HTERT RPE-1 (cell line): ENCODE measurements around the gene VAV2.
"Not testable (repeated sequence)": the region's sequence is repeated elsewhere in the genome, so short reads cannot be mapped to it uniquely, and the experiment has no call there.

ENCODE experiments used
- in situ Hi-C: fragments of 300-500 bp; cut with MboI; formaldehyde crosslinking; loops from 4 replicates; pipeline ENCODE4 v1.14.3; 2020; ENCODE audit warnings: low sequenced_read_pairs

The VAV2 gene

GRCh38 chr9:133759946-133760345 lies 232.2 kb downstream of the VAV2 start:
- in situ Hi-C loops = no loop called here

GRCh38 chr9:133759146-133759900 lies 232.8 kb downstream of the VAV2 start:
- in situ Hi-C loops = no loop called here

DNA sequence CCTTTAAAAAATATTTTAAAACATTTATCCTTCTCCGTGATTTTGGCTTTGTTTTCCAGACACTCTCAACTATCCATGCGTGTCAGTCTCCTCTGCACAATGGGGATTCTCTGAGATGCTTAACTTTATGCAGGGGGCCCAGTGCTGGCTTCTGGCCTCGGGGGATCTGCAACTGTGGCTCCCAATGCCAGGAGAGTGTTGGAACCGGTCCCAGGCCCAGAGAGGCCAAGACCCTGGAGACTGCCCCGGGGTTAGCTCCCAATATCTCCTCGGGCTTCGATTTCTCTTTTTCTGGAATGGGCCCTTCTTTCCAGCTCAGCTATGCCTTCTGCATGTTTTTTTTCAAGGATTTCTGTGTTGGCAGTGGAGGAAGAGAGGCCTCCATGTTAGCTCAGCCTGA lies 233.9 kb downstream of the VAV2 start:
- in situ Hi-C loops = no loop called here

DNA sequence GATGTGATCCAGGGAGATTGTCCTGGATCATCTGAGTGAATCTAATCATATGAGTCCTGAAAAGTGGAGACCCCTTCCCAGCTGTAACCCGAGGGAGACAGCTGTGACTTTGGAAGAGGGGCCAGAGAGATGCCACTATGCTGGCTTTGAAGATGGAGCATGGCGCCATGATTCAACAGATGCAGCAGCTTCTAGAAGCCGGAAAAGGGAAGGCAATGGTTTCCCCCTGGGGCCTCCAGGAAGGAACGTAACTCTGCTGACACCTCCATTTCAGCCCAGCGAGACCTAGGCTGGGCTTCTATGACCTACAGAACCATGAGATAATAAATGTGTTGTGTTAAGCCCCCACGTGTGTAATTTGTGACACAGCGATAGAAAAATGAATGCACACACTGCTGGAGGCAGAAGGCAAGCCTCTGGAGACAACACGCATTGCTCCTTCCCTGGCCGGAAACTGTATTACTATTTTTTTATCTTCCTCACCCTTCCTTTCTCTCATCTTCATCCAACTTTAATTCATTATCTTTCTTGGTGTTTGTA lies 237.4 kb downstream of the VAV2 start:
- in situ Hi-C loops = no loop called here

GRCh38 chr9:133754187-133754586 lies 237.9 kb downstream of the VAV2 start:
- in situ Hi-C loops = no loop called here

DNA sequence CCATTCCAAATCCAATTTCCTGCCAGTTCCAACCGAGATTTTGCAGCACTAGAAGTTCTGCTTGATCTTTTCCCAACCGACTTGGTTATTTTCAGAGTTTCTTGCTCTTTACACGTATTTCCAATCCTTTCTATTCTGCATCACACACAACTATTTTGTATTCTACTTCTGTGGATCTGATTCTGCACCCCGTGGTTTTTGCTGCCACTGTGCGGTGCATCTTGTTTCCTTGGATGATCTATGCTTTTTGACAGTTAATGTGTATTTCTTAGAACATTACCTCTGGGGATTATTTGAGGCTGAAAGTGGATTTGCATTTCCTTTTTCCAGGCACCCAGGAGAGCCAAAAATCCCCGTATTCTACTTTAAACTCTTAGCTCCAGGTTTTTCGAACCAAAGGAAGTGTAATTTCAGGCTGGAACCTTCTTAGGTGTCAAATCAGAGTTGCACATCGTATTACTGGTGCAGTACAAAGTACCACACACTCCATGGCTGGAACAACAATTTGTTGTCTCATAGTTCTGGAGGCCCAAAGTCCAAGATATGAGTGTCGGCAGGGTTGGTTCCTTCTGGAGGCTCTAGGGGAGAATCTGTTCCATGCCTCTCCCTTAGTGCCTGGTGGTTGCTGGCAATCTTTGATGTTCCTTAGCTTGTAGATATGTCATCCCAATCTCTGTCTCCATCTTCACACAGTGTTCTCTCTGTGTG lies 239.2 kb downstream of the VAV2 start:
- in situ Hi-C loops = no loop called here

- in situ Hi-C loops = no loop called here
These were observed 241.0 kb downstream of the VAV2 start for GRCh38 chr9:133750982-133751649.

DNA sequence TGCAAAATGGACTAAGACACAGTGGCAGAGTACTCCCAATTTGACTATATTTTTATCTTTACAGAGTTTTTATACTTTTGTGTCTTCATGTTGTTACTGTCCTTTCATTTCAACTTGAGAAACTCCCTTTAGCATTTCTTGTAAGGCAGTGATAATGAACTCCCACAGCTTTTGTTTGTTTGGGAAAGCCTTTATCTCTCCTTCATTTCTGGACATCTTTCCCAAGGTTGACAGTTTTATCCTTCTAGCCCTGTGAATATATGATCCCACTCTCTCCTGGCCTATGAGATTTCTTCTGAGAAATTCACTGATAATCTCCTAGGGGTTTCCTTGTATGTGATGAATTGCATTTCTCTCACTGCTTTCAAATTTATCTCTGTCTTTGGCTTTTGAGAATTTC lies 244.8 kb downstream of the VAV2 start:
- in situ Hi-C loops = no loop called here

- in situ Hi-C loops = not testable (repeated sequence)
These were observed 247.6 kb downstream of the VAV2 start for GRCh38 chr9:133744528-133744927.

DNA sequence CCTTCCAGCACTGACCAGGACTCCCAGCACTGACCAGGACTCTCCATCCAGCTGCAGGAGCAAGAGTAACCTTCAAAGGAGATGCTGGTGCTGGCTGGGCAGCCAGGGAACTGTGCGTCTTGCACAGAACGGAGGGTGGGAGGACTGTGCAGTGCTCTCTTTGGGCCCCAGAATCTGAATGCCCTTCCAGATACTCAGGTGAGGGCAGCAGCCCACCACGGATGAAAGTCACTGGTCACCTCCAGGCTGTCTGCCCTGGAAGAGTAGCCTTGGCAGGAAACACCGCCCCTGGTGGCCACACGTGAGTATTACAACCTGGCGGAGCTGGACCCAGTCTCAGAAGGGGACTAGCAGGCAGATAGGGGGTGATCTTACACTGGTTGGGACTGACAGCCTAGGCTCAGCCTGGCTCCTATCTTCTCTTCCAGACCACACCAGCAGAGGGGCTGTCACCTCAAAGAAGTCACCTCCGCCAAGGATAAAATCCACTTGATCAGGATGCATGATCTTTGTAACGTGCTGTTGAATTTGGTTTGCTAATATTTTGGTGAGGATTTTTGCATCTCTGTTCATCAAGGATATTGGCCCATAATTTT lies 249.2 kb downstream of the VAV2 start:
- in situ Hi-C loops = no loop called here

DNA sequence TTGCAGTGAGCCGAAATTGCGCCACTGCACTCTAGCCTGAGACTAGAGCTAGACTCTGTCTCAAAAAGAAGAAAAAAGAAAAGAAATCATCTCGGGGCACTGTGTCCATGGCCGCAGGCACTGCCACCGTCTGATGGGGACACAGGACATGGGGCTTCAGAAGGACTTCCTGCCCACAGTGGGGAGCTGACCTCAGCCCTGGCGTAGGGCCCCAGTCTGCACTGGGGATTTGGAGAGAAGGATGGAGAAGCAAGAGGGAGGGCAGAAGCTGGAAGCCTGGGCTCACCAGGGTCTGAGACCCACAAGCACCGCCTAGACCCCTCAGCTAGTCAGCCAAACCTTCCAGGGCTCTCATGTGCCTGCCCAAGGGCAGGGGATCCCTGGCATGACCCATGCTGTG lies 249.9 kb downstream of the VAV2 start:
- in situ Hi-C loops = no loop called here

DNA sequence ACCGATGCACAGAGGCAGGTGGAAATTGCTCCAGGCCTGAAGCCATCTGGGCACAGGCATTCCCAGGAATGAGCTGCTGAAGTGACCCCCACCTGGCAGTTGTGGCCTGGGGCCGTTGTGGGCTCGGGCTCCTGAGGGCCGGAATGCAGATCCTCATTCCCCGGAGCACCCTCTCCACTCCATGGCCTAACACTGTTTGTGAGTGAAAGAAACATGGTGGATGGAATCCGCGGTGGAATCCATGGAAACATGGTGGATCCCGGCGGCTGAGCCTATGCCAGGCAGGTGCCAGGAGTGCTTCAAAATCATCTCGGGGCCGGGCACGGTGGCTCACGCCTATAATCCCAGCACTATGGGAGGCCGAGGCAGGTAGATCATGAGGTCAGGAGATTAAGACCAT lies 250.4 kb downstream of the VAV2 start:
- in situ Hi-C loops = no loop called here

- in situ Hi-C loops = no loop called here
These were observed 251.2 kb downstream of the VAV2 start for GRCh38 chr9:133740911-133741310.

DNA sequence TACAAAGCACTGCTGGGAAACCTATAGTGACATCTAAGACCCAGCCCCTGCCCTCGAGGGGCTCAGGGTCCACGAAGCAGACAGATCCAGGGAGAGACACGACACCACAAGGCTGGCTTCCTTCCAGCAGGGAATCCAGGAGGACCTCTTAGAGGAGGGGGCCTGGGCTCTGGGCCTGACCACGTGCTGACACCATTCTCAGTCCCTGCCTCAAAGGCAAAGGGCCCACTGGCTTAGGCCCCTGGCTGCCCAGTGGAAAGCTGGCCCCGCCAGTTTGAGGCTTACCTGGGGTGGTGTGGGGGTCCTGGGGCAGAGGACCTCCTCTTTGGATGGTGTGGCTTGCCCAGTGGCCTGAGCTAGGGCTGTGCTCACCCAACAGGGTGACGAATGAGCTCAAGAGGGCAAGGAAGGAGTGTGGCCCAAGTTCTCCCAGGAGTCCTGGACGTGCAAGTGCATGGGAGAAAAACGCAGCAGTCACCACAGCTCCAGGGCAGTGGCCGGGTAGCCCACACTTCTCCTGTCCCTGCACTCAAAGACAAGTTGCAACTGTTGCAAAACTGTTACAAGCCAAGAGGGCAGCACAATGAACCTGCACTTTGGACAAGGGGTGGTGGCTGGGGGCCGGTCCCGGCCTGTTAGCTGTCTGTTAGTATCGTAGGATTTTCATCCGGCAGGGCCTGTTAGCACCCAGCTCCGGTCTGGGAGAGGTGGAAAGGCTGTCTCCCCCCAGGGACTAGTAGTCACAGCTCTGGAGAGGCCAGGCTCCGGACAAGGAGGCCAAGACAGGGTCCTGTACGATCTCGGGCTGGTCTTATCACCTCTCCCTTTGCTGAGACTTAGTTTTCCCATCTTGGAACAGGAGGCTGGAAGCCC lies 252.5 kb downstream of the VAV2 start:
- in situ Hi-C loops = no loop called here

GRCh38 chr9:133738640-133739225 lies 253.4 kb downstream of the VAV2 start:
- in situ Hi-C loops = no loop called here

GRCh38 chr9:133737774-133738639 lies 254.1 kb downstream of the VAV2 start, which contains the start of gene SARDH:
Gene SARDH, minus strand, starts transcription at chr9:133738352. Its CDS starts 4,179 bp downstream, at chr9:133734173.
- in situ Hi-C loops = no loop called here

- in situ Hi-C loops = no loop called here
These were observed 254.9 kb downstream of the VAV2 start for GRCh38 chr9:133737071-133737773.

- in situ Hi-C loops = no loop called here
These were observed 256.2 kb downstream of the VAV2 start for GRCh38 chr9:133735931-133736330.
